ENCODE data around the gene GORAB. TPM values are rescaled to one million over a fixed set of nuclear protein-coding genes. Genes with fewer than 3 reads are reported as not detected.

The GORAB gene
- total RNA-seq, 4 donors from 2014 or later = 6.2 to 14.0 (median 8.5) TPM

GRCh38 chr1:170503665-170504064, 28.3 kb upstream of the GORAB start:
- DNase-seq (ENCODE audit: low spot score) (no peak), ATAC-seq (ENCODE audit: low FRiP score) (no peak)
- TF ChIP-seq, protein P1, sequence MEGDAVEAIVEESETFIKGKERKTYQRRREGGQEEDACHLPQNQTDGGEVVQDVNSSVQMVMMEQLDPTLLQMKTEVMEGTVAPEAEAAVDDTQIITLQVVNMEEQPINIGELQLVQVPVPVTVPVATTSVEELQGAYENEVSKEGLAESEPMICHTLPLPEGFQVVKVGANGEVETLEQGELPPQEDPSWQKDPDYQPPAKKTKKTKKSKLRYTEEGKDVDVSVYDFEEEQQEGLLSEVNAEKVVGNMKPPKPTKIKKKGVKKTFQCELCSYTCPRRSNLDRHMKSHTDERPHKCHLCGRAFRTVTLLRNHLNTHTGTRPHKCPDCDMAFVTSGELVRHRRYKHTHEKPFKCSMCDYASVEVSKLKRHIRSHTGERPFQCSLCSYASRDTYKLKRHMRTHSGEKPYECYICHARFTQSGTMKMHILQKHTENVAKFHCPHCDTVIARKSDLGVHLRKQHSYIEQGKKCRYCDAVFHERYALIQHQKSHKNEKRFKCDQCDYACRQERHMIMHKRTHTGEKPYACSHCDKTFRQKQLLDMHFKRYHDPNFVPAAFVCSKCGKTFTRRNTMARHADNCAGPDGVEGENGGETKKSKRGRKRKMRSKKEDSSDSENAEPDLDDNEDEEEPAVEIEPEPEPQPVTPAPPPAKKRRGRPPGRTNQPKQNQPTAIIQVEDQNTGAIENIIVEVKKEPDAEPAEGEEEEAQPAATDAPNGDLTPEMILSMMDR (IDR thresholded peaks at IDR 0.05) = no peak

DNA sequence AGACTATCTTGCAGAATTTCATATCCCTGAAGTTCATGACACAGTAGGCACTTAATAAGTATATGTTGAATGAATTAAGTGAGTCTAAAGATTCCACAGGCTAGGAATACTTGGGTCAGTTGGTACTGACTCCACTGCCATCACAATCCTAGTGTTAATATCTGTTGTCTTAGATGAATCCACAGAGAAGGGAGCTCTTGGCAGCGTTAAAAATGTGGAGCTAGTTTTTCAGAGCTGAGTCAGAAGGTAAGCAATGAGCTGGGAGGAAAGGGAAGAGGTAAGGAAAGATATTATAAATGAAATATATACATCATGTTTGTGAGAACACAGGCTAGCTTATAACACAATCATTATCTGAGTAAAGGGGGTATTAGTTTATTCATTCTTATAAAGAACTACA, 21.8 kb upstream of the GORAB start:
- DNase-seq (ENCODE audit: low spot score) (no peak), ATAC-seq (ENCODE audit: low FRiP score) (no peak)
- TF ChIP-seq, protein P1 (IDR thresholded peaks at IDR 0.05) = no peak

DNA sequence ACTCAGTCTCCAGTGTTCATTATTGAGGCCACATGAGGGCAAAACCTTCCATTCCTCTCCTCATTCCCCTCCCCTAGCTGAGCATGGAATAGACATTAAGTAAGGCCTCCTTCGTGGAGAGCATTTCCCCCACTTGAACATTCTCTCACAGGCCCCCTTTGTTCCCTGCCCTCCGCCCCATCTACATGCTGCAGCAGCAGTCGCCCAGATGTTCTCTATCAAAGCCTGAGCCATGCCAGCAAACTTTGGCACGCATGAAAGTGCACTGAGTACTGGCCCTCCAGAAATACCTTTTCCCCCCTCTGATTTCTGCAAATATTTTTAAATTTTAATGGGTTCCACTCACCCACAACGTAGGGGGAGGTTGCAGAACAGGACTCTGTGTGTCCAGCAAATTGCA, 20.9 kb upstream of the GORAB start:
- ATAC-seq (ENCODE audit: low FRiP score) (no peak), DNase-seq (ENCODE audit: low spot score) (no peak)
- TF ChIP-seq, protein P1 (IDR thresholded peaks at IDR 0.05) = no peak

- DNase-seq (ENCODE audit: low spot score) = no peak
- TF ChIP-seq, protein P1 (IDR thresholded peaks at IDR 0.05) = no peak
- ATAC-seq (ENCODE audit: low FRiP score) = no peak
These were observed 18.8 kb upstream of the GORAB start for GRCh38 chr1:170513138-170513537.

GRCh38 chr1:170518185-170518834, 13.7 kb upstream of the GORAB start:
- no peak for ATAC-seq (ENCODE audit: low FRiP score)
- no peak for DNase-seq (ENCODE audit: low spot score)
- TF ChIP-seq, protein P1 (IDR thresholded peaks at IDR 0.05) = no peak

DNA sequence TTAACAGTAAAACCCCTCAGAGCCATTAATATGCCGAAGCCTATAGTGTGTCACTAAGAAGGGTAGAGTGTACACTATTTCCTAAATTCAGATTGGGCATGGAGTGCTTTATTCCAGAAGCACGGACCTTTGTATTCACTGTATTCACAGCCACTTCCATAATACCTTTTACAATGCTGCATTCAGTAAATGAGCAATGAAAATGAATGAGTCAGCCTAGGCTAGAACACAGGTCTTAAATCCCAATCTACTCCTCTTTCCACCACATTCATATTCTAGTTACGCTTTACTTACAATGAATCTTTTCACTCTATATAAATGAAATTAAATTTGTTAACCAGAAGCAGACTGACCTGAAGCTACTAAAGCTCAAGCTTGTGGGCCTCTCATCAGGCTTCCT, 13.0 kb upstream of the GORAB start:
- DNase-seq (ENCODE audit: low spot score) = no peak
- no peak for ATAC-seq (ENCODE audit: low FRiP score)
- TF ChIP-seq, protein P1 (IDR thresholded peaks at IDR 0.05) = no peak

GRCh38 chr1:170520601-170521000, 11.4 kb upstream of the GORAB start:
- no peak for DNase-seq (ENCODE audit: low spot score)
- TF ChIP-seq, protein P1 (IDR thresholded peaks at IDR 0.05) = no peak
- no peak for ATAC-seq (ENCODE audit: low FRiP score)
